ENCODE measurements around the gene KCTD15.

The KCTD15 gene

DNA sequence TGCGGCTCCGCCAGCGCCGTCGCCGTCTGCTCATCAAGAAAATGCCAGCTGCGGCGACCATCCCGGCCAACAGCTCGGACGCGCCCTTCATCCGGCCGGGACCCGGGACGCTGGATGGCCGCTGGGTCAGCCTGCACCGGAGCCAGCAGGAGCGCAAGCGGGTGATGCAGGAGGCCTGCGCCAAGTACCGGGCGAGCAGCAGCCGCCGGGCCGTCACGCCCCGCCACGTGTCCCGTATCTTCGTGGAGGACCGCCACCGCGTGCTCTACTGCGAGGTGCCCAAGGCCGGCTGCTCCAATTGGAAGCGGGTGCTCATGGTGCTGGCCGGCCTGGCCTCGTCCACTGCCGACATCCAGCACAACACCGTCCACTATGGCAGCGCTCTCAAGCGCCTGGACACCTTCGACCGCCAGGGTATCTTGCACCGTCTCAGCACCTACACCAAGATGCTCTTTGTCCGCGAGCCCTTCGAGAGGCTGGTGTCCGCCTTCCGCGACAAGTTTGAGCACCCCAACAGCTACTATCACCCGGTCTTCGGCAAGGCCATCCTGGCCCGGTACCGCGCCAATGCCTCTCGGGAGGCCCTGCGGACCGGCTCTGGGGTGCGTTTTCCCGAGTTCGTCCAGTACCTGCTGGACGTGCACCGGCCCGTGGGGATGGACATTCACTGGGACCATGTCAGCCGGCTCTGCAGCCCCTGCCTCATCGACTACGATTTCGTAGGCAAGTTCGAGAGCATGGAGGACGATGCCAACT is 24.4 kb upstream of the KCTD15 start:
- no peak for DNase-seq

DNA sequence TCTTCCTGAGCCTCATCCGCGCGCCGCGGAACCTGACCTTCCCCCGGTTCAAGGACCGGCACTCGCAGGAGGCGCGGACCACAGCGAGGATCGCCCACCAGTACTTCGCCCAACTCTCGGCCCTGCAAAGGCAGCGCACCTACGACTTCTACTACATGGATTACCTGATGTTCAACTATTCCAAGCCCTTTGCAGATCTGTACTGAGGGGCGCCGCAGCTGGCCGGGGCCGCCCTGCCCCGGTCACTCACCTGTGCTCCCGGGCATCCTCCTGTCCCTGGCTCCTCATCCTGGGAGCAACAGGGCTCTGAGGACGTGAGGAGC is 23.9 kb upstream of the KCTD15 start:
- DNase-seq: no peak

DNA sequence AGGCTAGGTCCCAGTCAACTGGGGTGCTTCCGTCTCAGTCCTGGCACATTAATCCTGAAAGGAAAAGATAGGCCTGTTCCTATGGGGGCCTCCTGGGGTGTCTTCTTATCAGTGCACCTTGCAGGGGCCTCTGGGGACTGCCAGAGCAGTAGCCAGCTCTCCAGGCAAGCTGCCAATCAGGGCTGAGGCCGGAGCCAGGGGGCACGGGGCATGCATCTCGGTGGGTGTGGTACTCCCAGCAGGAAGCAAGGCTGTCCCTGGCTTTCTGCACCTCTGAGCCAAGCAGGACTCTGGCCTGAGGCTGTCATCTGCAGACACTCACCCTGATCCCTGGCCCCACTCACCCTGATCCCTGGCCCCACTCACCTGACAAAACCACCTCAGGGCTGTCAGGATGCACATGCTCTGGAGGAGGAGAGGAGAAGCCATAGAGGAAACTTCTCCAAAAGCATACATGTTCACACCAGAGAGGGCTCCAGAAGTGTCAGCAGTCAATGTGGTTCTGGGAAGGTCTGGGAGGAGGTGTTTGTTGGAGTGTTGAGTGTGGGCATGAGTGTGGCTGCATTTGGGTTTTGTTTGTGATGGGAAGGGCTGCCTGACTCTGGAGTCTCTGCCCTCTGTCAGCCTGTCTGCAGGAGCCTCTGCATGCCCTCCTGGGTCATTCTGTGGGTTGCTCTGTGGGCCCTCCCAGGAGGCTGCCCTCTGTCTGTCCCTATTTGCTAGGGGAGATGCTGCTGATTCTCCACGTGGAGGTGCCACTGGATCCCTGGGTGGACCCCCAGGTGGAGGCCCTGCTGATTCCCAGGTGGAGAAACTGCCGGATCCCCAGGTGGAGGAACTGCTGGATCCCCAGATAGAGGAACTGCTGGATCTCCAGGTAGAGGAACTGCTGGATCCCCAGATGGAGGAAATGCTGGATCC is 22.7 kb upstream of the KCTD15 start:
- no peak for DNase-seq

- no peak for DNase-seq
Observed at GRCh38 chr19:33774751-33775150, 21.9 kb upstream of the KCTD15 start.

GRCh38 chr19:33775731-33776487 is 20.8 kb upstream of the KCTD15 start:
- DNase-seq: no peak

DNA sequence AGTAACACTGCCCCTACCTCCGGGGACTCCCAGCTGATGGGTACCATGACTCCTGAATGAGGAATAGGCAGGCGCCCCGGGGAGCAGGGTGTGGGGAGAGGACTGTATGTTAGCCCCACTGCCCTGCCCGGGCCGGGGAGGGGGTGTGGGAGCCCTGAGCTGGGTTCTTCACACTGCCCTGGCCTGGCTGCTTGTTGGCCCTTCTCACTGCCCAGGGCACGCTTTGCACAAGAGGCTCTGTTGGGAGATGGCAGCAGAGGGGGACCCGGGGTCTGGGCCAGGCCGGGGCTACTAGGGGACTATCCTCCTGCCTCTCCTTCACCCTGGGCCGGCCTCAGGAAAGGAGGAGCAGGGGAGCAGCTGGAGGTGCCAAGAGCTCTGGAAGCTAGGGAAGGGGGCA is 19.3 kb upstream of the KCTD15 start:
- DNase-seq: no peak

DNA sequence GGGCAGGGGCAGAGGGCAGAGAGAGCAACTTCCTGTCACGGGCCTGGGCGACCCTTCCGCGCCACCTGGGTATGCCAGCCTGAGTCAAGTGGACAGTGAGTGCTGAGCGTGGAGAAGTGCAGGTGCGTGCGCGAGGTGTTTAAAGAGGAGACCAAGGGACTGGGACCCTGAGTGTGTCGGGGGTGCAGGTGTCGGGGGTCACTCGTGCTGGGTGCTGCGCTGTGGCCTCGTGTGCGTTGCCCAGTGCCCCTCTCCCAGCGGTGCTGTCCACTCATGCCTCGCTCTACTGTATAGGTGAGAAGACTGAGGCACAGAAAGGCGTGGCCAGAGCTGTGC is 18.9 kb upstream of the KCTD15 start:
- DNase-seq: no peak

- DNase-seq: peak in 1 of 2 experiments; percentile 87
Observed at GRCh38 chr19:33778089-33778791, 18.4 kb upstream of the KCTD15 start.

GRCh38 chr19:33779849-33780248 is 16.8 kb upstream of the KCTD15 start:
- no peak for DNase-seq

- DNase-seq: no peak
Observed at GRCh38 chr19:33780251-33780650, 16.4 kb upstream of the KCTD15 start.

GRCh38 chr19:33780746-33781145 is 15.9 kb upstream of the KCTD15 start:
- no peak for DNase-seq

- no peak for DNase-seq
Observed at GRCh38 chr19:33781415-33781935, 15.2 kb upstream of the KCTD15 start.

- DNase-seq: no peak
Observed at GRCh38 chr19:33781996-33782395, 14.7 kb upstream of the KCTD15 start.

DNA sequence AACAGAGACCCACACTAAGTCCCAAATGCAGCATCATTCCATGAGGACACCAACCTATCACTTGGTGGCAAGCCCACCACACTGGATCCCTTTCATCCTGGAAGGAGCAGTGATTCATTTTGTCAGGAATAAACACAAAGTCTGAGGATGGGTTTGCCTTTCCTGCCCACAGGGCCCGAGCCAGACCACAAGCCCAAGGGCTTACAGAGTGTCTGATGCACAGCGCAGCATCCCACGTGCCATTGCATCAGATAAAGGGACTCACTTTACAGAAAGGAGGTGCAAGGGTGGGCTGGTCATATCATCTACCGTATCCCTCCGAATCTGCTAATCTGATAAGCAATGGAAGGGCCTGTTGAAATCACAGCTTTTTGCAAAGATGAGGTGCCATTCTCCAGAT is 12.2 kb upstream of the KCTD15 start:
- DNase-seq: no peak

DNA sequence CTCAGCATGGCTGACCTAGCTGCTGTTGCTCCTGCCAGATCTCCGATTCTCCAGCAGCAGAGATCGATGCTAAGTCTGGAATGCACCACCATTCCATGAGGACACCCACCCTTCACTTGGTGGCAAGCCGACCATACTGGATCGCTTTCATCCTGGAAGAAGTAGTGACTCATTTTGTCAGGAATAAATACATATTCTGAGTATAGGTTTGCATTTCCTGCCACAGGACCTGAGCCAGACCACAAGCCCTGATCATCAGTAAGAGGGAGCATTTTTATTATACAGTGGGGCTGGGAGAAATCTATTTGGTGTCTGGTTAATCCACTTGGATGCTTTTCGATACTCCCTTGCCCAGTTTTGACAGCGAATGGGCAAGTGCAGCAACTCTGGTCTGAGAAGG is 10.9 kb upstream of the KCTD15 start:
- no peak for DNase-seq

DNA sequence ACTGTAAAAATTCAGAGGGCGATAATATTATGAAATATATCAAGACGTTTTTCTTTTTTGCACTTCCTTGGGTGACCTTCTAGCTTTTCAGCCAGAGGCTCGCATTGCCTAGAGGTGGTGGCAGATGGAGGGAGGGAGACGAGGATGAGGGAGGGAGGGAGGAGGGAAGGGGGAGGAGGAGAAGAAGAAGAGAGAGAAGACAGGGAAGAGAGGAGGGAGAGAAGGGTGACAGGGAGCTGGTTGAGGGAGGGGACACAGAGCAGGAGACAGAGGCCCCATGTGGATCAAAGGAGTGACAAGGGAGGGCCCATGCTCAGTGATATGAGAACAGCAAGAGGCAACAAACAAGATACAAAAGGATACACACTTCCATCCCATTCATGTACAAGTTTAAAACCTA is 8.0 kb upstream of the KCTD15 start:
- no peak for DNase-seq

- DNase-seq: no peak
Observed at GRCh38 chr19:33789344-33789743, 7.3 kb upstream of the KCTD15 start.

DNA sequence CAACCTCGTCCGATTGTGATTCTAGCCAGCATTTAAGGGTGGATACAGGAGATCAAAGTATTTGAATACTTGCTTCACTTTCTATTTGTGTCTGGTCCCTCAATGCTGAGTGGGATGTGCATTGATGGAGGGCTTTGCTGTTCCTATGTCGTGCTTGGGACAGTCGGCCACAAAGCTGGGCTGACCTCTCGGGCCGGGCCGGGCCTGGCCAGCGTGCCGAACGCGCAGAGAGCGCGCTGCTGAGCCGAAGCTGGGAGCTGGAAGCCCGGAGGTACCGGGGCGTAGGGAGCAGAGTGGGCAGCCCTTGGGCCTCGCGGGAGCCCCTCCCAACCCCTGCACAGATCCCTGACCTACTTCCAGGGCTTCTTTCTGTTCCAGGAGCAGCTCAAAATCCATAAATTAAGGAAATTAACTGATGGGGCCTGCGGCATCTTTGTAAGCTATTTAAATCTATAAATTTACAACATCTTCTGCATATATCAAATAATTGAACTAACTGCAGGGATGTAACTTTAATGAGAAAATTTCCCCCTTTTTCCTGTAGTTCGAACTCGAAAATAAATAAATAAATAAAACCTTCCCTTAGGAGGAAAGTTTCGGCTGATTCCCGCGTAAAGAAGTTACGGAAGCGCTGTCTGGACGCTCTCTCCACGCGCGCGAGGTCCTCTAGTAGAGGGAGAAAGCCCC is 1.8 kb upstream of the KCTD15 start:
- DNase-seq: no peak

DNA sequence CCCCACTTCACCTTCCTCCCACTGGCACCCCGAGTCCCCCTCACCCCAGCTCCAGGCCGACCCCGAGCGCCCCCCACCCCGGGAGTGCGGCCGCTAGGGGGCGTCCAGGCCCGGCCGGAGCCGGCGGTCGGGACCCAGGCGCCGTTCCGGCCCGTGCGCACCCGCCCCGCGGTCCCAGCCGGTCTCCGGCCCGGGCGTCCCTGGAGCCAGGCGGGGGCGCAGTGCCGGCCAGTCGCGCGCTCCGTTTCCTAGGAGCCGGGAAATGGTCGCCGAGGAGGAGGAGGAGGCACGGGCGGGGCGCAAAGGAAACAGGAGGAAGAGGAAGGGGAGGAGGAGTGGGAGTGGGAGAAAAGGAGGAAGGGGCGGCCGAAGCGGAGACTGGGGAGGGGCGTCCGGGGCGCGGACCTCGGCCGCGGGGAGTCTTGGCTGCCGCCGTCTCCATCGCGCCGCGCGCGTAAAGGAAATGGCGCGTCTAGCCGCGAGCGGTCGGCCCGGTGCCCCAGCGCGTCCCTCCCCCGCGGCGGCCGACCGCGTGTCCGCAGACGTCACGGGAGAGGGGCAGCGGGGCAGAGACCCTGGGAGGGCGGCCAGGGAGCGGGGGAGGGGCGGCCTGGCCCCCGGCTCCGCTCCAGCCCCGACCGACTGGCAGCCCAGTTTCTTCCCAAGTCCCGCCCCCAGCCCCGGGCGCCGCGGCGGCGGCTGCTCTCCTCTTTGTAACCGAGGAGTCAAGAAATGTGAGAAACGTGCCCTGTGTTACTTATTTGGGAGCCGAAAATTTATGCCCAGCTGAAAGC is 1.1 kb upstream of the KCTD15 start:
- peak; percentile 83 to 84 for DNase-seq

GRCh38 chr19:33797802-33798671 is 1.4 kb downstream of the KCTD15 start:
- no peak for DNase-seq

All from NCI-H446 (cell line).